NCI-H446 treated with DMSO at 0.1 percent for 48 hours (cell line): ENCODE measurements around the gene GAST.
"Not testable (repeated sequence)": the region's sequence is repeated elsewhere in the genome, so short reads cannot be mapped to it uniquely, and the experiment has no call there.

Source experiments
- DNase-seq: peaks from one replicate; lab custom pipeline; 2025; lab: John Stamatoyannopoulos, UW

The GAST gene

GRCh38 chr17:41711669-41712400 is at the start of gene GAST:
Gene GAST, plus strand, starts transcription at chr17:41712331. Its CDS starts 3,106 bp downstream, at chr17:41715437.
- no peak for DNase-seq

- no peak for DNase-seq
These were observed 48.5 kb upstream of the GAST start for GRCh38 chr17:41663451-41664171.

GRCh38 chr17:41664172-41664457 is 48.0 kb upstream of the GAST start:
- no peak for DNase-seq

- DNase-seq, result no peak
These were observed 47.3 kb upstream of the GAST start for GRCh38 chr17:41664587-41665565.

- DNase-seq, result peak; percentile 46
These were observed 46.4 kb upstream of the GAST start for GRCh38 chr17:41665566-41666236.

GRCh38 chr17:41666237-41666641 is 45.9 kb upstream of the GAST start:
- peak; percentile 22 for DNase-seq

- no peak for DNase-seq
These were observed 45.3 kb upstream of the GAST start for GRCh38 chr17:41666708-41667279.

GRCh38 chr17:41667280-41668041 is 44.7 kb upstream of the GAST start:
- no peak for DNase-seq

GRCh38 chr17:41672153-41672552 is 40.0 kb upstream of the GAST start:
- no peak for DNase-seq

GRCh38 chr17:41675157-41676057 is 36.7 kb upstream of the GAST start:
- DNase-seq, result not testable (repeated sequence)

- DNase-seq, result no peak
These were observed 36.1 kb upstream of the GAST start for GRCh38 chr17:41676058-41676419.

GRCh38 chr17:41678411-41678906 is 33.7 kb upstream of the GAST start:
- no peak for DNase-seq

- no peak for DNase-seq
These were observed 33.0 kb upstream of the GAST start for GRCh38 chr17:41678907-41679739.

GRCh38 chr17:41679740-41680425 is 32.2 kb upstream of the GAST start:
- DNase-seq, result no peak

GRCh38 chr17:41680426-41681040 is 31.6 kb upstream of the GAST start:
- no peak for DNase-seq

GRCh38 chr17:41681776-41682175 is 30.4 kb upstream of the GAST start:
- no peak for DNase-seq

- no peak for DNase-seq
These were observed 29.5 kb upstream of the GAST start for GRCh38 chr17:41682631-41683030.
